ENCODE measurements around the gene UBE2O. TPM values are rescaled to one million over a fixed set of nuclear protein-coding genes. Genes with fewer than 3 reads are reported as not detected.

Gene UBE2O
- total RNA-seq: 10 to 100 TPM; 30.7 to 31.0 TPM

DNA sequence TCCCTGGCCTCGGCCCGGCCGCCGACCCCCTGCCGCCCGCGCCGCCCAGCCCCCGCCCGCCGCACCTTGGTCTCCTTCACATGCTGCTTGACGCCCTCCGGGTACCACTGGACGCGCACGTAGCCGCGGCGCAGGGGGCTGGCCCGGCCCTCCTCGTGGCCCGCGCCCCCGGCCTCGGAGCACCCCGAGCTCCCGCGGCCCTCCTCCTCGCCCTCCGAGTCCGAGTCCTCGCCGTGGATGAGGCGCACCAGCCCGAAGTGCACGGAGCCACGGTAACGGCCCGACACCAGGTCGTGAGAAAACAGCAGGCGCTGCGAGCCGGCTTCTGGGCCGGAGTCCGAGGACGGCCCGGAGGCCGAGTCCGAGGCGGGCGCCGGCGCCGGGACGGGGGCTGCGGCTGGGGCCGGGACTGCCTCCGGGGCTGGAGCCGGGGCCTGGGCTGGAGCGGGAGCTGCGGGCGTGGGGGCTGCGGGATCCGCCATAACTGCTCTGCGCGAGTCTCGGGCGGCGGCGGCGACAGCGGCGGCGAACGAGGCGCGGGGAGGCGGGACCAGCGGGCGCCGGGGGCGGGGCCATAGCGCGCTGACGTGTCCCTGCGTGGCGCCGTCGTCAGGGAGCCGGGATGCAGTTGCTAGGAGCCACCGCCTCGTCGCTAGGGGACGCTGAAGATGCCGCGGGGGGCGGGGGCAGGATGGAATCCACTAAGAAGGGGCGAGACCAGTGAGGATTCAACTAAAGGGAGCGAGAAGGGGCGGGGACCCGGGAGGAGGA, at the start of gene UBE2O:
Gene UBE2O, minus strand, starts transcription at position 493 of the 771 bp plus-strand sequence. Its CDS starts 11 bp downstream, at position 482.

DNA sequence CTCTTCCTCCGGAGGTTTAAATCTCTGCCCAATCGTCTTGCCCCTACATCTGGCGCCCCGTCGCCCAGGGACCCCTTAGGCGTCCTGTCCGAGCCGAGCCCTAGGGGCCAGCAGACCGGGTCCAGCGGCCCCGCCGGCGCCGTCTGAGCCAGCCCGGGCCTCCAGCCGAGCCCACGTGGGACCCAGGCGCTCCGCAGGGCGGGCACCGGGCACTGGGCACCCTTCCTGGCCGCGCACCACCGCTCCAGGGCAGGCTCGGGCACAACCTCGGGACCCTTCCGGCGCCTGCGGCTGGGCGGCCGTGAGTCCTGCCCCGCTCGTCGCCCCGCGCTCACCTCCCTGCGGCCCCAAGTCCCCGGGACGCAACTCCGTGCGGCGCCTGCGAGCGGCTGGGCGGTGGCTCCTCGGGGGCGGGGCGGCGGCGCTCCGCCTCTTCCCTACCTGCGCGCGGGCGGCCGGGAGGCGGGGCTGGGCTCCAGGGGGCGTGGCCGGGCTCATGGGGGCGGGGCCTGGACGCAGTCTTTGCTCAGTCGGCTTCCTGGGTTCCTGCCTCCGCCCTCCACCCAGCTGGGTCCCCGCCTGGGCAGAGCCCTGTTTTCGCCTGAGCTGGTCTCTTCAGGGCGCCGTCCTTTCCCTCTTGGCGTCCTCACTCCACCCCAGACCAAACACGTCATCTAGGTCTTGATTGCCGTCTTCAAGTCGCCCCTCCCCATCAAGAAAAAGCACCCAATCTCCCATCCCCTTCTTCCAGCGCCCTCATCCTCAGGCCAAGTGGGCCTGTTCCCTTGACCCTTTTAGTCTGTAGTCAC, 48.3 kb upstream of the UBE2O start, which contains the start of gene RHBDF2:
Gene RHBDF2, minus strand, starts transcription at position 406 of the 809 bp plus-strand sequence. CDS start 19,899 bp downstream, outside the sequence.

DNA sequence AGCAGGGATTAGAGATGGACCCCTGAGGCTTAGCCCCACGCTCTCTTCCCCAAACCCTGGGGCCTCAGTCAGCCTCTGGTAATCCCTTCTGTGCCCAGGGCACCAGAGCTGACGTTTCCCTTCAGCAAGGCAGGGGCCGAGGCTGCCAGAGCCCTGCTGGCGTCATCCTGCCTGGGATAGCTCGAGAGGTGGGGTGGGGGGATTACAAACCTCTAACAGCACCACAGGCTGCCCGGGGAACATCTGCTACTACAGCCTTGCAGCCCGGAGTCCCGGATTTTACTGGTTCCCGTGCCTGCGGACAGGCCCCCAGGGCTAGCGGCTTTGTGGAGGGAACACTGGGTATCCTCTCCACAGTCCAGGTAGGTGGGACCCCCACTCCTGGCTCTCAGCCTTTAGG, 14.4 kb upstream of the UBE2O start, which contains the start of gene AANAT:
Gene AANAT, plus strand, starts transcription at position 238 of the 400 bp plus-strand sequence. CDS start 1,144 bp downstream, outside the sequence.

DNA sequence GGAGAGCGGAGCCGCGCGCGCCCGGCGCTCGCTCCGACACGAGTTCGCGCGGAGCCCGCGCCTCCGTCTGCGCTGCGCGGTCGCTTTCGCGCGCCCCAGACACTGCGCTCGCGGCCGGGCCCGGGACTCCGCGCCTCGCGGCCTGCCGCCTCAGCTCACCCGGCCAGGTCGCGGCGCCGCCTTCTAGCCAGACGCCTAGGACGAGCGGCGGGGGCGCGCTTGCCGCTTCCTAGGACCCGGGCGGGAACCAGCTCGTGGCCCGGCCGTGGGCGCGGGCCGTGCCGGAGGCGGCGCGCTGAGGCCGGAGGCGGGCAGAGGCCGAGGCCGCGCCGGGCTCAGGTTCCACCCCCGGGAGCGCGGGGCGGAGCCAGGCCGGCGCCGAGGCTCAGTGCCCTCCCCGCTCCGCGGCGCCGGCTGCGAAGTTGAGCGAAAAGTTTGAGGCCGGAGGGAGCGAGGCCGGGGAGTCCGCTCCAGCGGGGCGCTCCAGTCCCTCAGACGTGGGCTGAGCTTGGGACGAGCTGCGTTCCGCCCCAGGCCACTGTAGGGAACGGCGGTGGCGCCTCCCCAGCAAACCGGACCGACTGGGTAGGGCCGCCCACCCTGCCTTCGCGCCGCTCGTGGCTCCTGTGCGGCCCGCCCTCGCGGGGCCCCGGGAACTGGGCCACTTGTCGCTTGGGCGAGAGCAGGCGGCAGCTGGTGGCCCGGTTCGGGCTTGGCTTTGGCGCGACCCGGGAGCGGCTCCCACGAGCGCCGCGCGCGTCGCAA, 68.5 kb downstream of the UBE2O start, which contains the start of gene SPHK1:
Gene SPHK1, plus strand, starts transcription at position 388 of the 765 bp plus-strand sequence. CDS start 1,036 bp downstream, outside the sequence.

DNA sequence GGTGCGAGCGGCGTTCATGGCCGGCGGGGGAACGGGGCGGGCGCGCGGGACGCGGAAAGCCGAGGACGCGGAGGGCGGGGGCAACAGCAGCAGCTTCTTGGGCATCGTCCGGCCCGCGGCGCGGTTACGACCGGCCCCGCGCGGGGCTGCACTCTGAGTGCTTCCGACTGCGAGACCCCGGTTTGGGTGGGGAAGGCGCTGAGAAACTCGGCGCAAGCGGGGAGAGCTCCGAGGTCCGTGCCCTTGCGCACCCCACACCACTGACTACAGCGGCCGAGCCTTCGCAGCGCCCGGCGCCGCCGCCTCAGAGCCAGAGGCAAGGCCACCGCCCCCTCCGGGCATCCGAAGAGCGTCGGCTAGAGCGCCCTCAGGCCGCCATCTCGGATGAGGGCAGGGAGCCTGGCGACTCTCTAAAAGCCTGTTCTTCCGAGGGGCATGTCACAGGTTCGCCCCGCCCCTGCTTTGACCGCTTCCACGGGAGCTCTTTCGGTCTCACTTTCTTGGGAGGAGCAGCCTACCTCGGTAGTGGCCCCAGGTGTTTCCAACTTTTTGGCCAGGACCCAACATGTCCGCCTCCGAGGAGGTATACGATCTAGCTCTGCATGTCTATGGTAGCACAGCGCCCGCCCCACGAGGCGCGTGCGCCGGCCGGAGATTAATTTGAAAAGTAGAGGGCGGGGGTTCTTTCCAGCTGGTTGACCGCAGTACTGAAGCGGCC, 99.2 kb downstream of the UBE2O start, which contains the start of gene PRPSAP1:
Gene PRPSAP1, minus strand, starts transcription at position 318 of the 718 bp plus-strand sequence. Its CDS starts 213 bp downstream, at position 105.

Other genes starting within 250 kb of the UBE2O start
- gene RNF157, start 212.7 kb downstream of the UBE2O start, total RNA-seq: 100 to 1,000 TPM; 117 to 127 TPM
- 100 to 1,000 TPM; 447 to 450 TPM for gene UBALD2, start 187.8 kb downstream of the UBE2O start, total RNA-seq
- gene QRICH2, start 144.9 kb downstream of the UBE2O start, total RNA-seq: 1 to 10 TPM; 2.2 to 2.3 TPM
- gene PRPSAP1, start 99.2 kb downstream of the UBE2O start, total RNA-seq: 10 to 100 TPM; 56.7 to 63.3 TPM
- 1 to 10 TPM; 1.8 TPM for gene SPHK1, start 68.5 kb downstream of the UBE2O start, total RNA-seq
- not detected for gene AANAT, start 14.5 kb upstream of the UBE2O start, total RNA-seq
- gene RHBDF2, start 48.3 kb upstream of the UBE2O start, total RNA-seq: 10 to 100 TPM; 34.6 to 39.9 TPM
- gene CYGB, start 84.6 kb upstream of the UBE2O start, total RNA-seq: not detected
- gene PRCD, start 86.9 kb upstream of the UBE2O start, total RNA-seq: not detected
- gene ST6GALNAC2, start 132.7 kb upstream of the UBE2O start, total RNA-seq: not detected
- 1 to 10 TPM; 5.2 to 5.5 TPM for gene ST6GALNAC1, start 190.6 kb upstream of the UBE2O start, total RNA-seq